Thoracic aorta (tissue), 2 donors: ENCODE measurements around the gene MIA2. TPM values are rescaled to one million over a fixed set of nuclear protein-coding genes. Genes with fewer than 3 reads are reported as not detected.

Experiments used
- ATAC-seq: fragments of 150-250 bp; one replicate; pipeline ENCODE4 v1.8.0; 2017; ENCODE audit warnings: low read depth; ENCODE audit not compliant: insufficient number of reproducible peaks, low FRiP score
- DNase-seq: peaks from one replicate; pipeline ENCODE4 v3.0.0-alpha.2; 2020; ENCODE audit warnings: low spot score
- H3K27ac ChIP-seq, 2 donors: fragments of 200-600 bp; sonication (generic); 1 replicate in 1 of 2; 2 replicates in 1 of 2; pipeline ENCODE4 v1.5.1; 2016; ENCODE audit warnings: mild to moderate bottlenecking in 2 of 2, moderate library complexity in 2 of 2
- H3K27me3 ChIP-seq: fragments of 200-600 bp; sonication (generic); replicated peaks from 2 replicates; pipeline ENCODE4 v1.6.0; 2016; ENCODE audit warnings: mild to moderate bottlenecking; ENCODE audit not compliant: insufficient read depth
- H3K36me3 ChIP-seq: fragments of 200-600 bp; sonication (generic); one replicate; pipeline ENCODE4 v1.5.1; 2016
- H3K4me1 ChIP-seq, 2 donors: fragments of 200-600 bp; sonication (generic); 1 replicate in 1 of 2; 2 replicates in 1 of 2; pipeline versions ENCODE4 v1.5.1 to v1.6.0; 2016; ENCODE audit warnings: low read depth in 2 of 2, mild to moderate bottlenecking in 1 of 2; ENCODE audit not compliant: control insufficient read depth in 1 of 2
- H3K4me3 ChIP-seq: fragments of 200-600 bp; sonication (generic); 2 replicates; pipeline ENCODE4 v1.5.1; 2016; ENCODE audit warnings: mild to moderate bottlenecking
- H3K9me3 ChIP-seq: fragments of 200-600 bp; sonication (generic); 2 replicates; pipeline ENCODE4 v1.5.1; 2016
- CTCF ChIP-seq: fragments of 200-600 bp; sonication (generic); IDR thresholded peaks from one replicate; pipeline ENCODE4 v1.5.1; 2019; ENCODE audit warnings: antibody characterized with exemption
- total RNA-seq, 2 donors: library from RNA; depleted of rRNA; stranded (reverse); fragments of >200 nt; gene quantifications; one replicate each; pipeline versions ENCODE4 v1.1.0 to v1.2.3, GENCODE V29; 2016

Gene MIA2
- total RNA-seq, 2 donors from 2014 or later = 19.0 to 28.2 TPM

DNA sequence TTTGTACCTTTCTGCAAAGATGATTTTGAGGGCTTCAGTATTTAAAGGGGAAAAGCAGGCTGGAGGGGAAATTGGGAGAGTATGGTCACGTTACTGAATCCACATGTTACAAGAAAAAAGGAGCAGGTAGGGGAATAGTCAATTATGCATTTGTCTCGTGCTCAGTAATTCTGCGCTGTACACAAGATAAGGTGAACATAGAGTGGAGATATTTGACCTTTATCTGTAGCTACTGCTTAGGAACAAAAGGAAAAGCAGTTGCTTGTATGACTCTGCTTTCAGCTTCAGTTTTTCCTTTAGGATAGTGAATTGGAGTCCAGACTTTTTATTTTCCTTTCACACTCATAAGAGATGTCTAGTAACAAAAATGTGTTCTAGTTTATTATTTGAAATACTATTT, 148.7 kb downstream of the MIA2 start:
- Histone ChIP-seq H3K27me3 (no peaks in the 10 kb centered on the region), H3K4me3 (no peak overlapping the region), H3K36me3 (no peaks in the 10 kb centered on the region), H3K27ac (peak overlapping the region in 1 of 2 donors; percentile 75), H3K4me1 (peaks cover 7 to 25% of the 10 kb centered on the region in 2 donors), H3K9me3 (no peaks in the 10 kb centered on the region)
- ATAC-seq (no peak), DNase-seq (no peak)
- no peak for TF ChIP-seq CTCF

DNA sequence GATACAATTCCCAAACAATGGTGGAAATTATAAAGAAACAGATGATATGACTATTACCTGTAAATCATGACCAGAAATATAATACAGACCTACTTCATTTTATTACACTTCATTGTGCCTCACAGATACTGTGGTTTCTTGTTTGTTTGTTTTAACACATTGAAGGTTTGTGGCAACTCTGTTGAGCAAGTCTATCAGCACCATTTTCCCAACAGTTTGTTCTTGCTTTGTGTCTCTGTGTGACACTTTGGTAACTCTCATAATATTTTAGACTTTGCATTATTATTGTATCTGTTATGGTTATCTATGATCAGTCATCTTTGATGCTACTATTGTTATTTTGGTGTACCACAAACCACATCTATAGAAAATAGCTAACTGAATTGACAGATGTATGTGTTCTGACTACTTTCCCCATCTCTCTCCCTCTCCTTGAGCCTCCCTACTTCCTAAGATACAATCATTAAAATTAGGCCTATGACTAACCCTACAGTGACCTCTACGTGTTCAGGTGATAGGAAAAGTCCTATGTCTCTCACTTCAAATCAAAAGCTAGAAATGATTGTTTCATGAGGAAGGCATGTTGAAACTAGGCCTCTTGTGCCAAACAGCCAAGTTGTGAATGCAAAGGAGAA, 149.4 kb downstream of the MIA2 start:
- Histone ChIP-seq H3K4me1 (peaks cover 3 to 19% of the 10 kb centered on the region in 2 donors), H3K36me3 (no peaks in the 10 kb centered on the region), H3K27me3 (no peaks in the 10 kb centered on the region), H3K9me3 (no peaks in the 10 kb centered on the region), H3K4me3 (no peak overlapping the region), H3K27ac (no peak overlapping the region)
- TF ChIP-seq CTCF = no peak
- ATAC-seq (no peak), DNase-seq (no peak)

DNA sequence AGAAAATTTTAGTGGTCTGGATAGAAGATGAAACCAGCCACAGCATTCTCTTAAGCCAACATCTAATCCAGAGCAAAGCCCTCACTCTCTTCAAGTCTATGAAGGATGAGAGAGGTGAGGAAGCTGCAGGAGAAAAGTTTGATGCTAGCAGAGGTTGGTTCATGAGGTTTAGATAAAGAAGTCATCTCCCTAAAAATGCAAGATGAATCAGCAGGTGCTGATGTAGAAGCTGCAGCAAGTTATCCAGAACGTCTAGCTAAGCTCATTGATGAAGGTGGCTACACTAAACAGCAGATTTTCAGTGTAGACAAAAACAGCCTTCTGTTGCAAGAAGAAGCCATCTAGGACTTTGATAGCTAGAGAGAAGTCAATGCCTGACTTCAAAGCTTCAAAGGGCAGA, 150.0 kb downstream of the MIA2 start:
- no peaks in the 10 kb centered on the region for H3K36me3 ChIP-seq
- no peak for TF ChIP-seq CTCF
- H3K27ac ChIP-seq = no peak overlapping the region
- H3K4me3 ChIP-seq = no peak overlapping the region
- H3K9me3 ChIP-seq = no peaks in the 10 kb centered on the region
- H3K27me3 ChIP-seq = no peaks in the 10 kb centered on the region
- H3K4me1 ChIP-seq = peaks cover 3 to 19% of the 10 kb centered on the region in 2 donors
- ATAC-seq (no peak), DNase-seq (no peak)

GRCh38 chr14:39384177-39384576, 150.5 kb downstream of the MIA2 start:
- Histone ChIP-seq H3K4me3 (no peak overlapping the region), H3K9me3 (no peaks in the 10 kb centered on the region), H3K27ac (no peak overlapping the region), H3K27me3 (no peaks in the 10 kb centered on the region), H3K4me1 (peaks cover 3 to 19% of the 10 kb centered on the region in 2 donors), H3K36me3 (no peaks in the 10 kb centered on the region)
- TF ChIP-seq CTCF = no peak
- ATAC-seq (no peak), DNase-seq (no peak)

DNA sequence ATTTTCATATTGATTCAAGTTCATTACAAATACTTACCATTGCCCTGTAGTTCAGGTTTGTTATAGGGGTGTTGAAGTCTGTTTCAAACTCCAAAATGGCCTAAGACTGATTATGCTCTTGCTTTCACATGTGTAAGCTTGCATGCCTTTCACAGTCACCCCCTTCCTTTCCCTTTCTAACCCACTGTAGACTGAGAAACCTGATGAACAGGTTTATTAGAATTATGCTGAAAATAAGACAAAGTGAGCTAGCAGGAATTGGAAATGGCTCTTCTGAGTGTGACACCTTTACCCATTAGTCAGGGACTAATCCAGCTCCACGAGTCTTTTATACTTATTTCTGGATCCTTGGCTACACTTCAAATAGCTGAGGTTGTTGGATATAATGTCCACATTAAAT, 159.6 kb downstream of the MIA2 start:
- DNase-seq (no peak), ATAC-seq (no peak)
- Histone ChIP-seq H3K4me1 (peaks cover 0 to 4% of the 10 kb centered on the region in 2 donors), H3K9me3 (no peaks in the 10 kb centered on the region), H3K27me3 (no peaks in the 10 kb centered on the region), H3K27ac (no peak overlapping the region), H3K4me3 (no peak overlapping the region), H3K36me3 (peaks cover 10% of the 10 kb centered on the region)
- no peak for TF ChIP-seq CTCF
